Neural crest cell (in vitro differentiated cells): Measurements from ENCODE around the gene SPATA22. TPM values are rescaled to one million over a fixed set of nuclear protein-coding genes. Genes with fewer than 3 reads are reported as not detected.

Source experiments
- DNase-seq: peaks from one replicate; pipeline ENCODE4 v3.0.0; 2021; ENCODE audit warnings: low read depth, mixed read lengths, low spot score
- H3K27ac Mint-ChIP-seq: one replicate; pipeline ENCODE4 v1.8.0; 2021; ENCODE audit warnings: mild to moderate bottlenecking, mixed read lengths; ENCODE audit not compliant: unreplicated experiment
- H3K27me3 Mint-ChIP-seq: 2 replicates; pipeline ENCODE4 v1.8.0; 2021; ENCODE audit warnings: low read depth, mild to moderate bottlenecking, mixed read lengths
- H3K36me3 Mint-ChIP-seq: 2 replicates; pipeline ENCODE4 v1.8.0; 2021; ENCODE audit warnings: low read depth, mild to moderate bottlenecking, mixed read lengths
- H3K4me1 Mint-ChIP-seq: 2 replicates; pipeline ENCODE4 v1.8.0; 2021; ENCODE audit warnings: mixed read lengths
- H3K4me3 Mint-ChIP-seq: one replicate; pipeline ENCODE4 v1.8.0; 2021; ENCODE audit warnings: mild to moderate bottlenecking, mixed read lengths
- H3K9me3 Mint-ChIP-seq: 2 replicates; pipeline ENCODE4 v1.8.0; 2021; ENCODE audit warnings: mixed read lengths
- total RNA-seq: library from RNA; stranded (reverse); gene quantifications from 2 replicates; pipeline ENCODE4 v1.2.1, GENCODE V29; 2021
- TF ChIP-seq, protein P1 (sequence below): fragments of 200-600 bp; sonication (generic); conservative IDR thresholded peaks from 2 replicates; pipeline ENCODE4 v1.5.0; 2021; ENCODE audit warnings: antibody characterized with exemption, mild to moderate bottlenecking

The SPATA22 gene
- total RNA-seq, 1 donor from 2014 or later = not detected

DNA sequence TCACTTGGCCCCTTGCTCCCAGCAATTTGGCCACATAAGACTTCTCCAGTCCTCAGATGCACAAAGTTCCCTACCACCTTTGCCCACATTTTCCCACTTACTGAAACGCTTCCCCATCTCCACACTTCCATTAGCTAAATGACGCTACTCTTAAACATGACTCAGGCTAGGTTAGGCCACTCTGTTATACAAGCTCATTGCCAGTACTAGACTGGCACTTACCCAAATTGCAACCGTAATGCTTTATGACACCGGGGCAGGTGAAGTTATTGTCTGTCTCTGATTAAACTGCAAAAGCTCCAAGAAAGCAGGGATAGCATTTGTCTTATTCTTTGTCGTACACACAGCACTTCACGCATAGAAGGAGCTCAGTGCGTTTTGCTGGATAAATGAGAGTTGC lies 33.4 kb upstream of the SPATA22 start:
- Mint-ChIP-seq H3K4me3 (no peak overlapping the region), H3K27ac (no peak overlapping the region), H3K36me3 (peaks cover 18% of the 10 kb centered on the region), H3K4me1 (peaks cover 10% of the 10 kb centered on the region), H3K27me3 (no peaks in the 10 kb centered on the region), H3K9me3 (peaks cover 7% of the 10 kb centered on the region)
- DNase-seq = no peak
- TF ChIP-seq, protein P1, sequence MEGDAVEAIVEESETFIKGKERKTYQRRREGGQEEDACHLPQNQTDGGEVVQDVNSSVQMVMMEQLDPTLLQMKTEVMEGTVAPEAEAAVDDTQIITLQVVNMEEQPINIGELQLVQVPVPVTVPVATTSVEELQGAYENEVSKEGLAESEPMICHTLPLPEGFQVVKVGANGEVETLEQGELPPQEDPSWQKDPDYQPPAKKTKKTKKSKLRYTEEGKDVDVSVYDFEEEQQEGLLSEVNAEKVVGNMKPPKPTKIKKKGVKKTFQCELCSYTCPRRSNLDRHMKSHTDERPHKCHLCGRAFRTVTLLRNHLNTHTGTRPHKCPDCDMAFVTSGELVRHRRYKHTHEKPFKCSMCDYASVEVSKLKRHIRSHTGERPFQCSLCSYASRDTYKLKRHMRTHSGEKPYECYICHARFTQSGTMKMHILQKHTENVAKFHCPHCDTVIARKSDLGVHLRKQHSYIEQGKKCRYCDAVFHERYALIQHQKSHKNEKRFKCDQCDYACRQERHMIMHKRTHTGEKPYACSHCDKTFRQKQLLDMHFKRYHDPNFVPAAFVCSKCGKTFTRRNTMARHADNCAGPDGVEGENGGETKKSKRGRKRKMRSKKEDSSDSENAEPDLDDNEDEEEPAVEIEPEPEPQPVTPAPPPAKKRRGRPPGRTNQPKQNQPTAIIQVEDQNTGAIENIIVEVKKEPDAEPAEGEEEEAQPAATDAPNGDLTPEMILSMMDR = no peak

DNA sequence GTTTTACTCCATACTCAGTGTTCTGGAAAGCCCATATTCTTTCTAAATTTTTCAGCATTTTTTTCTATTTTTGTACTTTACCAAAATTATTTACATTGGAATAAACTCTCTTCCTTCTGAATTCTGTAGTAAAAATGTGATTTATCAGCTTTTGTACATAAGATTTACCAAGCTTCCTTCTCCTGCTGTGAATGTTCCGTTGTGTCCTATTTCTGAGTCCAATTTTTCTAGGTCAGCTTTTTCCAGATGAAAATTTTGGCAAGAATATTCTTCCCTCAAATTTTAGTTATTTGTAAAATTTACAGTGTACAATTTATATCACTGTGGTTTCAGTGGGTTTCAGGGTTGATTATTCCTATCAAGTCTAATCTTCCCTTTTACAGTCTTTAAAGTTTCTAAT lies 31.7 kb upstream of the SPATA22 start:
- Mint-ChIP-seq H3K36me3 (peaks cover 12% of the 10 kb centered on the region), H3K4me1 (peaks cover 10% of the 10 kb centered on the region), H3K9me3 (peaks cover 5% of the 10 kb centered on the region), H3K27me3 (no peaks in the 10 kb centered on the region), H3K4me3 (no peak overlapping the region), H3K27ac (no peak overlapping the region)
- DNase-seq = no peak
- TF ChIP-seq, protein P1 = no peak

DNA sequence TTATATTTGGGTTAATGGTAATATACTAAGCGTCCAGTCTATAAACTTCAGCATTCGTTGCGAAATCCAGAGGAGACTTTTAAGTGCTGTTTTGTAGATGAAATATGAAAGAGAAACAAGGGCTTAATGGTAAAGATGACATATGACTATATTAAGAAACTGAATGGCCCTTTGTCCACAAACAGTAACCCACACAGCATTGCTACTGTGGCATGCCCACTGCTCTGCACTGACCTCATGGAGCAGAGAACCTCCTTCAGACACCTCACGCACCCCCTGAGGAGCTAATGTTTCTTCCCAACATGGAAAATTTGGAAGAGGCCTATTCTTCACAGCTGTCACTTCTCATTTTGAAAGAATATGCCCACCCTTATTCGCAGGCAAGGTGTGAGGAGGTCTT lies 30.8 kb upstream of the SPATA22 start:
- Mint-ChIP-seq H3K9me3 (peaks cover 5% of the 10 kb centered on the region), H3K36me3 (peaks cover 12% of the 10 kb centered on the region), H3K4me3 (no peak overlapping the region), H3K4me1 (peaks cover 10% of the 10 kb centered on the region), H3K27ac (peak overlapping the region; percentile 16), H3K27me3 (no peaks in the 10 kb centered on the region)
- TF ChIP-seq, protein P1 = no peak
- no peak for DNase-seq

DNA sequence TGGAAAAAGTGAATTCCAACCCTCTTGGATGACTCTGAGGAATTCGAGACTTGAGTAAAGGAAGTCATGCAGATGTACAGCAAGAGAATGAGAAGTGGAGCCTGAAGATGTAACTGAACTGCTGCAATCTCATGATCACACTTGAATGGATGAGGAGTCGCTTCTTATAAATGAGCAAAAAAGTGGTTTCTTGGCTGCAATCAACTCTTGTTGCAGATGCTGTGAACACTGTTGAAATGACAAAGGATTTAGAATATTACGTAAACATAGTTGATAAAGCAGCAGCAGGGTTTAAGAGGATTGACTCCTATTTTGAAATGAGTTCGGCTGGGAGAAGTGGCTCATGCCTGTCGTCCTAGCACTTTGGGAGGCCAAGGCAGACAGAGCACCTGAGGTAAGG lies 29.7 kb upstream of the SPATA22 start:
- DNase-seq = no peak
- Mint-ChIP-seq H3K4me3 (no peak overlapping the region), H3K27ac (no peak overlapping the region), H3K4me1 (peaks cover 10% of the 10 kb centered on the region), H3K36me3 (peaks cover 12% of the 10 kb centered on the region), H3K27me3 (no peaks in the 10 kb centered on the region), H3K9me3 (peaks cover 5% of the 10 kb centered on the region)
- TF ChIP-seq, protein P1 = no peak

DNA sequence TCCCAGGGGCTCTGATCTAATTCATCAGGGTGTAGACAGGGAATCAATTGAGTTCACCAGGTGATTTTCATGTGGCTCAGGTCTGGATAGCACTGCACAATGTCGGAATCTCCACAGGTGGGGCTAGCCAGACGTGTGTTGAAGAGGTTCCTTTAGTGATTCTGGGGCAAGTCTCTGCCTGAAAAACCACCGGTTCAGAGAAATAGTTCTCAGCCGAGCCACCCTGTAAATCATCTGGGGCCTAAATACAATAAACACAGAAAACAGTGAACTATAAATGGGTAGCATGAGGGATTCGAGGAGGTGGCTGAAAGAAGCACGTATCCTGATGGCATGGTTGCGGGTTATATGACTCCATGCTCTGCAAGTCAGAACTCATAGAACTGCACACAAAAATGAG lies 25.5 kb upstream of the SPATA22 start:
- H3K9me3 Mint-ChIP-seq = peaks cover 5% of the 10 kb centered on the region
- peaks cover 10% of the 10 kb centered on the region for H3K36me3 Mint-ChIP-seq
- TF ChIP-seq, protein P1 = no peak
- H3K27me3 Mint-ChIP-seq = no peaks in the 10 kb centered on the region
- H3K4me1 Mint-ChIP-seq = peaks cover 3% of the 10 kb centered on the region
- H3K27ac Mint-ChIP-seq = no peak overlapping the region
- no peak for DNase-seq
- no peak overlapping the region for H3K4me3 Mint-ChIP-seq
